WERI-Rb-1 (cell line): Measurements from ENCODE around the gene PTAR1.

Experiments used
- DNase-seq: peaks from one replicate; pipeline ENCODE4 v3.0.0-alpha.2; 2020
- H3K27ac ChIP-seq: fragments of 250-450 bp; sonication (Bioruptor Pico); 2 replicates; pipeline ENCODE4 v1.5.1; 2020; ENCODE audit warnings: mild to moderate bottlenecking, moderate library complexity
- H3K27me3 ChIP-seq: fragments of 250-450 bp; sonication (Bioruptor Pico); 2 replicates; pipeline ENCODE4 v1.5.1; 2021; ENCODE audit warnings: mild to moderate bottlenecking, low read depth, moderate library complexity; ENCODE audit not compliant: insufficient read depth, severe bottlenecking
- H3K36me3 ChIP-seq: fragments of 250-450 bp; sonication (Bioruptor Pico); 2 replicates; pipeline ENCODE4 v1.5.1; 2020; ENCODE audit warnings: mild to moderate bottlenecking, moderate library complexity
- H3K4me3 ChIP-seq: 2 replicates; pipeline ENCODE4 v1.5.1; 2011; ENCODE audit warnings: low read depth, mild to moderate bottlenecking, control low read depth, low read length
- H3K9me3 ChIP-seq: fragments of 250-450 bp; sonication (Bioruptor Pico); 2 replicates; pipeline ENCODE4 v1.5.1; 2021; ENCODE audit warnings: mild to moderate bottlenecking, moderate library complexity; ENCODE audit not compliant: severe bottlenecking
- CTCF ChIP-seq: IDR thresholded peaks from 2 replicates; pipeline ENCODE4 v1.5.1; 2011; ENCODE audit warnings: low read depth, mild to moderate bottlenecking, control low read depth, inconsistent platforms, low read length

PTAR1 gene

DNA sequence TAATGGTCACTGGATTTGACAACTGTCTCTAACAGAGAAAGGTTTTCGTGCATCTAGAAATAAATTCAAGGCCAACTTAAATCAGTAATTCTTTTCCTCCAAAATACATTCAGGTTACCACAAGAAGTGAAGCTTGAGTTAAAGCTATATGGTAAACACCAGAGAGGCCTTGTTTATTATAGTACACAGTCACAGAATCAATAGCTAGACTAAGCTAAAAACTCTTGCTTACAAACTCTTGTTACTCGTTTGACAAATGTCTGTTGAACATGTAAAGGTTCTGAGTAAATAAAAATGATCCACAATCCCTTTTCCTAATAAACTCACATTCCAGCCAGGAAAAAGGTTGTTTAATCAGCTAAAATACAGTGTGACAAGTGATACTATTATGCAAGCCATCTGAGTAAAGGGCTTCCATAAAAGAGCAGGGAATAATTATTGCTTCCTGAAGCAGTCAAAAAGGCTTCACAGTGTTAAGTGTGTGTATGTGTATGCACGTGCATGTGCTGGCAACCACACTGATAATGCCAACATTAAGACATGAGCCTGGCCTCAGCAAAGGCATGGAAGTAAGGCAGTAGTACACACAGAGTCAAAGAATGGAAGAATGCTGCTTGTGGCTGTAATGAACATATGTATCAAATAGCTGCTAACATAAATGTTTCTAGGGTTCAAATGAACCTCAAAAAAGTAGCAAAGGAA, 12.8 kb downstream of the PTAR1 start:
- no peak for TF ChIP-seq CTCF
- Histone ChIP-seq H3K9me3 (no peaks in the 10 kb centered on the region), H3K27ac (no peak overlapping the region), H3K27me3 (no peaks in the 10 kb centered on the region), H3K4me3 (no peak overlapping the region), H3K36me3 (peaks cover 28% of the 10 kb centered on the region)
- no peak for DNase-seq

GRCh38 chr9:69745716-69746437, 13.9 kb downstream of the PTAR1 start:
- peak; percentile 22 for DNase-seq
- H3K27me3 ChIP-seq: no peaks in the 10 kb centered on the region
- no peak overlapping the region for H3K27ac ChIP-seq
- H3K36me3 ChIP-seq: peaks cover 28% of the 10 kb centered on the region
- H3K4me3 ChIP-seq: no peak overlapping the region
- H3K9me3 ChIP-seq: no peaks in the 10 kb centered on the region
- TF ChIP-seq CTCF: peak; percentile 37

DNA sequence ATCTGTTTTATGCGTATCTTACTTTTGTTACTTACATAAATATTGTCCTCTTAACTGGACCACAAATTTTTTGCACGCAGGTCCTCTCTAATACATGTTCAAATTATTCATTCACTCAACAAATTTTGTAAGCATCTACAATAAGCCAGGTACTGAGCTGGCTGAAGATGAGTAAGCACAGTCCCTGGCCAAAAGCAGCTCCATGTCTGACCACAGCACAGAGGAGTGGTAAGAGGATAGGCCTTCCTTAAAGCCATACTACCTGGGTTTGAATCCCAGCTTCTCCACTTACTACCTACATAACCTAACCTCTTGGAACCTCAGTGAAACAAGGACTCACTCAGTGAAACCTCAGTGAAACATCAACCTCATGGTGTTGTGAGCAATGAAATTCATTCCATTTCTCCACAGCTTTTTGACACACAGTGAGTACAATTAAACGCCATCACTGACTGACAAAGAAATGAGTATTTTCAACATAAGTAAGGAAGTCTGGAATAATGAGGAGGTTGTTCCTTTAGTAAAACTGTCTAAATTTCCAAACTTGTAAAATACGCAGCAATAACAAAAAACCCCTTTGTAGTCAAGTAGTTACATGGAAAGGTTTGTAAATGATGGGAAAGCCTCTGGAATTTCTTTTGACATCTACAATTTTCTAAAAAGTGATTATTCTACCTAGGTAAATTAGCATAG, 15.0 kb downstream of the PTAR1 start:
- peaks cover 21% of the 10 kb centered on the region for H3K36me3 ChIP-seq
- no peaks in the 10 kb centered on the region for H3K27me3 ChIP-seq
- no peaks in the 10 kb centered on the region for H3K9me3 ChIP-seq
- H3K4me3 ChIP-seq: no peak overlapping the region
- no peak for TF ChIP-seq CTCF
- no peak for DNase-seq
- no peak overlapping the region for H3K27ac ChIP-seq

DNA sequence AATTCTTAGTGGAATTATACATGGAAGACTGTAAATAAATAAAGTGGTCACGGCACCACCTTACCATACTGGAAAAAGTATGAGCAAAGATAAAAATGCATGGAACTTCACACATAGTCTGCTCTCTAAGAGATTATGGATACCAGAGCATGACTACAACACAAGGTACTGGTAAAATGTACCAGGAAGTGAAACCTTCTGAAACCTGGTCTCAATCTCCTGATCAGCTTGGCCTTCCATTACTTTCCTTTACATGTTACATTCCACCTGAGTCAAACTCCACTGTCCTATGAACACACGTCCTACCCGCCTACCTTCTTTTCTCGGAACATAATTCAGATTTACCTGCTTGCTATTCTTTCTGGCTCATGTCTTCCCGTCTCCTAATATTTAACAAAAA, 15.9 kb downstream of the PTAR1 start:
- Histone ChIP-seq H3K27me3 (no peaks in the 10 kb centered on the region), H3K36me3 (peaks cover 19% of the 10 kb centered on the region), H3K4me3 (no peak overlapping the region), H3K27ac (no peak overlapping the region), H3K9me3 (no peaks in the 10 kb centered on the region)
- DNase-seq: no peak
- TF ChIP-seq CTCF: no peak

GRCh38 chr9:69740872-69741505, 18.8 kb downstream of the PTAR1 start:
- DNase-seq: no peak
- no peak for TF ChIP-seq CTCF
- Histone ChIP-seq H3K4me3 (no peak overlapping the region), H3K36me3 (peaks cover 6% of the 10 kb centered on the region), H3K9me3 (no peaks in the 10 kb centered on the region), H3K27me3 (no peaks in the 10 kb centered on the region), H3K27ac (no peak overlapping the region)
